IMR-90 (cell line): ENCODE measurements around the gene LTO1. TPM values are rescaled to one million over a fixed set of nuclear protein-coding genes. Genes with fewer than 3 reads are reported as not detected.

Source experiments
- ATAC-seq: fragments of 200-7000 bp; cut with Tn5 transposase; 2 replicates; pipeline ENCODE4 v1.9.1; 2020; ENCODE audit warnings: low read depth, mild to moderate bottlenecking, moderate library complexity
- BruUV-seq: library from RNA; stranded (reverse); fragments of 400-500 nt; replicated peaks from 2 replicates; lab custom pipeline; 2021; lab: Mats Ljungman, UMichigan
- CTCF ChIA-PET: fragments of 300-600 bp; formaldehyde crosslinking; extraction: SDS; loops from one replicate; lab custom pipeline; 2021; ENCODE audit warnings: antibody characterized with exemption; lab: Yijun Ruan, JAX
- POLR2A ChIA-PET: fragments of 300-600 bp; sonication (Branson Sonifier 250); formaldehyde crosslinking; loops from one replicate; lab custom pipeline; 2022; ENCODE audit warnings: antibody characterized with exemption; ENCODE audit not compliant: unreplicated experiment; lab: Charles Lee
- DNase-seq: peaks from one replicate; pipeline ENCODE4 v3.0.0; 2013
- H2AFZ ChIP-seq: replicated peaks from 2 replicates; pipeline ENCODE3; 2013; ENCODE audit warnings: low read length, mild to moderate bottlenecking; ENCODE audit not compliant: poor library complexity
- H2AK5ac ChIP-seq: 2 replicates; pipeline ENCODE4 v1.6.1; 2013; ENCODE audit warnings: low read depth, low read length, inconsistent platforms
- H2AK9ac ChIP-seq: replicated peaks from 2 replicates; pipeline ENCODE3; 2013; ENCODE audit warnings: mild to moderate bottlenecking, low read depth, low read length, moderate library complexity; ENCODE audit not compliant: poor library complexity
- H2BK120ac ChIP-seq: 2 replicates; pipeline ENCODE4 v1.6.1; 2013; ENCODE audit warnings: low read depth, low read length, inconsistent platforms
- H2BK15ac ChIP-seq: 3 replicates; pipeline ENCODE4 v1.6.1; 2013; ENCODE audit warnings: low read depth, low read length, inconsistent platforms
- H2BK20ac ChIP-seq: 2 replicates; pipeline ENCODE4 v1.6.1; 2013; ENCODE audit warnings: low read depth, mild to moderate bottlenecking, inconsistent platforms, low read length, moderate library complexity
- H2BK5ac ChIP-seq: 2 replicates; pipeline ENCODE4 v1.6.1; 2013; ENCODE audit warnings: mild to moderate bottlenecking, low read depth, low read length, inconsistent platforms; ENCODE audit not compliant: poor library complexity, severe bottlenecking
- H3K14ac ChIP-seq: replicated peaks from 2 replicates; pipeline ENCODE4 v1.6.1; 2013; ENCODE audit warnings: low read depth, low read length, inconsistent platforms
- H3K18ac ChIP-seq: 2 replicates; pipeline ENCODE4 v1.6.1; 2013; ENCODE audit warnings: low read depth, low read length, control low read depth
- H3K23ac ChIP-seq: 2 replicates; pipeline ENCODE4 v1.6.1; 2013; ENCODE audit warnings: low read depth, low read length, inconsistent platforms
- H3K27ac ChIP-seq: 2 replicates; pipeline ENCODE4 v1.5.1; 2013; ENCODE audit warnings: mild to moderate bottlenecking, control low read depth, low read length; ENCODE audit not compliant: insufficient read depth
- H3K27me3 ChIP-seq: 2 replicates; pipeline ENCODE4 v1.6.1; 2013; ENCODE audit warnings: low read length; ENCODE audit not compliant: control insufficient read depth, insufficient read depth
- H3K36me3 ChIP-seq: 2 replicates; pipeline ENCODE4 v1.6.1; 2013; ENCODE audit warnings: low read length, mixed read lengths; ENCODE audit not compliant: control insufficient read depth, insufficient read depth
- H3K4ac ChIP-seq: 2 replicates; pipeline ENCODE4 v1.6.1; 2013; ENCODE audit warnings: low read depth, low read length, inconsistent platforms
- H3K4me1 ChIP-seq: 2 replicates; pipeline ENCODE4 v1.6.1; 2013; ENCODE audit warnings: low read length, mixed read lengths; ENCODE audit not compliant: control insufficient read depth, insufficient read depth
- H3K4me2 ChIP-seq: 2 replicates; pipeline ENCODE4 v1.6.1; 2013; ENCODE audit warnings: low read depth, mild to moderate bottlenecking, control low read depth, low read length, moderate library complexity
- H3K4me3 ChIP-seq: 2 replicates; pipeline ENCODE4 v1.5.1; 2013; ENCODE audit warnings: low read depth, mild to moderate bottlenecking, control low read depth, low read length, moderate library complexity; ENCODE audit not compliant: insufficient read depth
- H3K56ac ChIP-seq: 2 replicates; pipeline ENCODE4 v1.6.1; 2013; ENCODE audit warnings: low read length, inconsistent platforms; ENCODE audit not compliant: insufficient read depth; ENCODE audit errors: extremely low read depth
- H3K79me1 ChIP-seq, 2 experiments: 2 replicates each; pipeline ENCODE4 v1.6.1; 2013; ENCODE audit warnings: low read length in 2 of 2, inconsistent platforms in 1 of 2, low read depth in 1 of 2
- H3K9ac ChIP-seq: 2 replicates; pipeline ENCODE4 v1.6.1; 2013; ENCODE audit warnings: low read depth, low read length, control low read depth
- H3K9me1 ChIP-seq: 2 replicates; pipeline ENCODE4 v1.6.1; 2013; ENCODE audit warnings: low read length, inconsistent platforms; ENCODE audit not compliant: insufficient read depth
- H3K9me3 ChIP-seq: 2 replicates; pipeline ENCODE4 v1.6.1; 2013; ENCODE audit warnings: low read length; ENCODE audit not compliant: control insufficient read depth, insufficient read depth
- H4K20me1 ChIP-seq: 2 replicates; pipeline ENCODE4 v1.6.1; 2013; ENCODE audit warnings: low read length, inconsistent platforms; ENCODE audit not compliant: insufficient read depth
- H4K5ac ChIP-seq: 2 replicates; pipeline ENCODE4 v1.6.1; 2013; ENCODE audit warnings: mild to moderate bottlenecking, low read depth, low read length, control low read depth
- H4K8ac ChIP-seq, 2 experiments: 2 replicates each; pipeline ENCODE4 v1.6.1; 2013; ENCODE audit warnings: low read depth in 2 of 2, low read length in 2 of 2, control low read depth in 1 of 2, inconsistent platforms in 1 of 2
- H4K91ac ChIP-seq: 2 replicates; pipeline ENCODE4 v1.6.1; 2013; ENCODE audit warnings: low read depth, low read length, inconsistent platforms; ENCODE audit not compliant: insufficient read depth
- MXI1 ChIP-seq: IDR thresholded peaks from 2 replicates; pipeline ENCODE4 v1.6.1; 2012; ENCODE audit warnings: low read depth, mild to moderate bottlenecking, low read length, moderate library complexity, borderline replicate concordance
- POLR2A ChIP-seq: IDR thresholded peaks from 2 replicates; pipeline ENCODE4 v1.6.1; 2012; ENCODE audit warnings: mild to moderate bottlenecking, low read depth, low read length
- SMC3 ChIP-seq: fragments of 150-350 bp; IDR thresholded peaks from 2 replicates; pipeline ENCODE4 v1.6.1; 2016; ENCODE audit warnings: low read depth, mild to moderate bottlenecking, antibody characterized with exemption, low read length, moderate library complexity
- WGBS, 2 experiments: methylation state at CpG; one replicate each; pipeline versions ENCODE4 v1.1.5 to v1.1.7; 2013; ENCODE audit warnings: missing lambda C conversion rate in 2 of 2; ENCODE audit not compliant: insufficient read length in 1 of 2; ENCODE audit errors: extremely low coverage in 2 of 2; 5-methylcytosine and 5-hydroxymethylcytosine counted together
- dilution Hi-C: fragments of 300-500 bp; cut with HindIII; formaldehyde crosslinking; loops from one replicate; pipeline ENCODE4 v1.14.3; 2018; ENCODE audit warnings: low sequenced_read_pairs; ENCODE audit not compliant: unreplicated experiment
- in situ Hi-C: fragments of 300-500 bp; cut with MboI; formaldehyde crosslinking; loops from 3 replicates; pipeline ENCODE4 v1.14.3; 2019; ENCODE audit warnings: low sequenced_read_pairs, inconsistent platforms, mixed read lengths
- intact Hi-C: fragments of 100-400 bp; cut with micrococcal nuclease; formaldehyde crosslinking; loops from 2 replicates; pipeline ENCODE4 v1.10.0; 2022
- polyA plus RNA-seq, 3 experiments: library from polyadenylated mRNA; depleted of rRNA; stranded (reverse); fragments of >200 nt; gene quantifications; 2 replicates each; pipeline ENCODE4 v1.2.3, GENCODE V29; 2012; ENCODE audit warnings: low replicate concordance in 1 of 3
- total RNA-seq: library from RNA; depleted of rRNA; stranded (reverse); fragments of >200 nt; gene quantifications from 2 replicates; pipeline ENCODE4 v1.2.3, GENCODE V29; 2012

Gene LTO1
- total and polyA plus RNA-seq, 2 of the 4 experiments (the other 2 are of a cell fraction), result 8.2 to 23.5 TPM

- H3K4ac ChIP-seq, result peak overlapping the region; percentile 97
- H3K14ac ChIP-seq, result peak overlapping the region; percentile 99
- H3K79me1 ChIP-seq, result peaks cover under 1 to 47% of the 10 kb centered on the region in 2 experiments; a peak in 2 of 4 replicates
- peak overlapping the region; percentile 97 for H4K91ac ChIP-seq
- H3K4me3 ChIP-seq, result peak overlapping the region; percentile 98
- H2BK20ac ChIP-seq, result peak overlapping the region; percentile 84
- TF ChIP-seq SMC3 (peak; percentile 16; the same call in 1 of the 2 replicates), MXI1 (peak; percentile 82; the same call in 1 of the 2 replicates), POLR2A (no peak)
- dilution Hi-C loops (no loop called here), in situ Hi-C loops (loop anchor here (5.0 kb wide), 1 partner anchor 338 kb away; no protein-coding TSS in a partner anchor), intact Hi-C loops (loop anchor here (5.0 to 10.0 kb wide), 2 partner anchors 288 to 736 kb away; partner anchors contain the start of genes IGHMBP2 and MRPL21)
- ChIA-PET CTCF (no interaction called here), POLR2A (interaction anchor here (1.9 kb wide), 1 partner anchor 343 kb away, joined by 5 read pairs; no protein-coding TSS in a partner anchor)
- peak overlapping the region; percentile 99 for H3K23ac ChIP-seq
- H4K8ac ChIP-seq, result peak overlapping the region; percentile 92 to 99
- H3K18ac ChIP-seq, result peak overlapping the region; percentile 77
- peaks cover 22% of the 10 kb centered on the region for H3K4me1 ChIP-seq
- peak overlapping the region; percentile 81 for H4K5ac ChIP-seq
- no TSS peak for BruUV-seq
- peak overlapping the region; percentile 88 for H3K4me2 ChIP-seq
- H3K9me1 ChIP-seq, result peaks cover 9% of the 10 kb centered on the region
- ATAC-seq (no peak), DNase-seq (no peak)
- peaks cover 33% of the 10 kb centered on the region for H4K20me1 ChIP-seq
- H2BK15ac ChIP-seq, result peak overlapping the region; percentile 76; the same call in 2 of the 3 replicates
- peak overlapping the region; percentile 96 for H2AK9ac ChIP-seq
- H2AFZ ChIP-seq, result peak overlapping the region; percentile 85
- peaks cover 20% of the 10 kb centered on the region for H3K36me3 ChIP-seq
- no peaks in the 10 kb centered on the region for H3K27me3 ChIP-seq
- peak overlapping the region; percentile 94 for H3K56ac ChIP-seq
- H2AK5ac ChIP-seq, result peak overlapping the region; percentile 97
- 3% methylated on average over 5 of the region's 43 CpGs; no CpG with 5 or more reads in 1 of the 2 experiments for WGBS, 2 experiments
- H3K27ac ChIP-seq, result peak overlapping the region; percentile 92
- H3K9ac ChIP-seq, result peak overlapping the region; percentile 88
- H3K9me3 ChIP-seq, result no peaks in the 10 kb centered on the region
- peak overlapping the region; percentile 91 for H2BK120ac ChIP-seq
- H2BK5ac ChIP-seq, result peak overlapping the region; percentile 98
Measured at GRCh38 chr11:69640260-69640994, 34.7 kb downstream of the LTO1 start.
